ENCODE results near the gene ANKRD34B. TPM values are rescaled to one million over a fixed set of nuclear protein-coding genes. Genes with fewer than 3 reads are reported as not detected.

Gene ANKRD34B
- total and polyA plus RNA-seq, 2 experiments from 2014 or later, result 0.05 TPM; not detected in 1

GRCh38 chr5:80608731-80609130 is 38.7 kb upstream of the ANKRD34B start:
- H3K4me3 ChIP-seq, result no peak overlapping the region
- H3K9me3 ChIP-seq (ENCODE audit: low read depth), result no peaks in the 10 kb centered on the region
- H3K27me3 ChIP-seq, result no peaks in the 10 kb centered on the region
- H3K36me3 ChIP-seq, result no peaks in the 10 kb centered on the region
- TF ChIP-seq CTCF (IDR thresholded peaks at IDR 0.05; ENCODE audit: low read depth, low read length), result no peak
- H3K27ac ChIP-seq, result no peak overlapping the region
- no peaks in the 10 kb centered on the region for H3K4me1 ChIP-seq (ENCODE audit: low read depth)
- no peak for DNase-seq (ENCODE audit: low read depth in 1 of 2, low spot score in 1 of 2)

DNA sequence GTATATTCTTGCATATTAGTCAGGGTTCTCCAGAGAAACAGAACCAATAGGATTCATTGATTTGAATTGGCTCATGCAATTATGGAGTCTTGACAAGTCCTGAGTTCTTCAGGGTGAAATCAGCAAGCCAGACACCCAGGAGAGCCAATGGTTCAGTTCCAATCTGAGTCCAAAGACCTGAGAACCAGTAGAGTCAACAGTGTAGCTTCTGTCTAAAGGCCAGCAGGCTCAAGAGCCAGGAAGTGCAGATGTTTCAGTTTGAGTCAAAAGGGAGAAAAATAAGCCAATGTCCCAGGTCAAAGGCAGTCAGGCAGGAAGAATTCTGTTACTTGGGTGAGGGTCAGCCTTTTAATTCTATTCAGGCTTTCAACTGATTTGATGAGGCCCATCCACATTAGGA is 37.8 kb upstream of the ANKRD34B start:
- no peak overlapping the region for H3K27ac ChIP-seq
- no peaks in the 10 kb centered on the region for H3K4me1 ChIP-seq (ENCODE audit: low read depth)
- DNase-seq (ENCODE audit: low read depth in 1 of 2, low spot score in 1 of 2), result no peak
- no peak overlapping the region for H3K4me3 ChIP-seq
- H3K36me3 ChIP-seq, result no peaks in the 10 kb centered on the region
- H3K9me3 ChIP-seq (ENCODE audit: low read depth), result no peaks in the 10 kb centered on the region
- H3K27me3 ChIP-seq, result no peaks in the 10 kb centered on the region
- no peak for TF ChIP-seq CTCF (IDR thresholded peaks at IDR 0.05; ENCODE audit: low read depth, low read length)

- no peaks in the 10 kb centered on the region for H3K27me3 ChIP-seq
- no peak for DNase-seq (ENCODE audit: low read depth in 1 of 2, low spot score in 1 of 2)
- H3K36me3 ChIP-seq, result no peaks in the 10 kb centered on the region
- no peak for TF ChIP-seq CTCF (IDR thresholded peaks at IDR 0.05; ENCODE audit: low read depth, low read length)
- no peak overlapping the region for H3K4me3 ChIP-seq
- no peaks in the 10 kb centered on the region for H3K4me1 ChIP-seq (ENCODE audit: low read depth)
- no peak overlapping the region for H3K27ac ChIP-seq
- no peaks in the 10 kb centered on the region for H3K9me3 ChIP-seq (ENCODE audit: low read depth)
These were observed 37.3 kb upstream of the ANKRD34B start for GRCh38 chr5:80607343-80607742.

DNA sequence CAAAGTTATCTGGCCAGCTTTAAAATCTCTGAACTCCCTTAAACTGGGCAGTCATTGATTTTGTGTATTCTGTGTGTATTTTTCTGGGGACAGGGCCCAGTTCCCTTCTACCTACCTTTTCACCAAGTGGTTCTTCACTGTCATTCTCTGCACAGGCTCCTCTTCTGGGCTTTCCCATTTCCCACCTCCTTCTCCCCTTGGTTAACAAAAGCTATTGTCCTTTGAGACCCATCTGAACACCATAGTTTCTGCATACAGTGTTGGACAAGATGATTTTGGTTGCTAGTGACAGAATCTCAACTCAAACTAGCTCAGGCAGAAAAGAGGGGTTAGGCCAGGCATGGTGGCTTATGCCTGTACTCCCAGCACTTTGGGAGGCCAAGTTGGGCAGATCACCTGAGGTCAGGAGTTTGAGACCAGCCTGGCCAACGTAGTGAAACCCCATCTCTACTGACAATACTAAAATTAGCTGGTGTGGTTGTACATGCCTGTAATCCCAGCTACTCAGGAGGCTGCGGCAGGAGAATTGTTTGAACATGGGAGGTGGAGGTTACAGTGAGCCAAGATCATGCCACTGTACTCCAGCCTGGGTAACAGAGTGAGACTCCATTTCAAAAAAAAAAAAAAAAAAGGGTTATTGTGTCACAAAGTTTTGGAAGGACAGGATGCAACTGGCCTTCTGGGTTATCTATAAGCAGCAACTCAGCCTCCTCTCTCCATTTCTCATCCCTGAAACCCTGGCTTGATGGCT is 31.0 kb upstream of the ANKRD34B start:
- H3K27me3 ChIP-seq, result no peaks in the 10 kb centered on the region
- no peak overlapping the region for H3K4me3 ChIP-seq
- no peaks in the 10 kb centered on the region for H3K36me3 ChIP-seq
- H3K9me3 ChIP-seq (ENCODE audit: low read depth), result no peaks in the 10 kb centered on the region
- no peaks in the 10 kb centered on the region for H3K4me1 ChIP-seq (ENCODE audit: low read depth)
- no peak overlapping the region for H3K27ac ChIP-seq
- DNase-seq (ENCODE audit: low read depth in 1 of 2, low spot score in 1 of 2), result no peak
- no peak for TF ChIP-seq CTCF (IDR thresholded peaks at IDR 0.05; ENCODE audit: low read depth, low read length)

DNA sequence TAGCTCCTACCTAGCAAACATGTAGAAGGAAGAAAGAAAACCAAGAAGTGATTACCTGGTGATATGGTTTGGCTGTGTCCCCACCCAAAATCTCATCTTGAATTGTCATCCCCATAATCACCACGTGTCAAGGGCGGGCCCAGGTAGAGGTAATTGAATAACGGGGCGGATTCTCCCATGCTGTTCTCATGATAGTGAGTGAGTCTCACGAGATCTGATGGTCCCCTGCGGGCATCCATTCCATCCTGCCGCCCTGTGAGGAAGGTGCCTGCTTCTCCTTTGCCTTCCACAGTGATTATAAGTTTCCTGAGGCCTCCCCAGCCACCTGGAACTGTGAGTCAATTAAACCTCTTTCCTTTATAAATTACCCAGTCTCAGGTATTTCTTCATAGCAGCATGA is 27.4 kb upstream of the ANKRD34B start:
- no peak for TF ChIP-seq CTCF (IDR thresholded peaks at IDR 0.05; ENCODE audit: low read depth, low read length)
- no peak for DNase-seq (ENCODE audit: low read depth in 1 of 2, low spot score in 1 of 2)
- H3K4me1 ChIP-seq (ENCODE audit: low read depth), result no peaks in the 10 kb centered on the region

More for the DNA sequence above, 27.4 kb upstream of the ANKRD34B start:
- no peaks in the 10 kb centered on the region for H3K27me3 ChIP-seq
- H3K9me3 ChIP-seq (ENCODE audit: low read depth), result no peaks in the 10 kb centered on the region
- no peak overlapping the region for H3K27ac ChIP-seq
- H3K36me3 ChIP-seq, result no peaks in the 10 kb centered on the region
- H3K4me3 ChIP-seq, result no peak overlapping the region

Measured in cardiac muscle cell (in vitro differentiated cells and primary cell).